Measurements from ENCODE around the gene GFPT2.
"Not testable (repeated sequence)": the region's sequence is repeated elsewhere in the genome, so short reads cannot be mapped to it uniquely, and the experiment has no call there.

GFPT2 gene

DNA sequence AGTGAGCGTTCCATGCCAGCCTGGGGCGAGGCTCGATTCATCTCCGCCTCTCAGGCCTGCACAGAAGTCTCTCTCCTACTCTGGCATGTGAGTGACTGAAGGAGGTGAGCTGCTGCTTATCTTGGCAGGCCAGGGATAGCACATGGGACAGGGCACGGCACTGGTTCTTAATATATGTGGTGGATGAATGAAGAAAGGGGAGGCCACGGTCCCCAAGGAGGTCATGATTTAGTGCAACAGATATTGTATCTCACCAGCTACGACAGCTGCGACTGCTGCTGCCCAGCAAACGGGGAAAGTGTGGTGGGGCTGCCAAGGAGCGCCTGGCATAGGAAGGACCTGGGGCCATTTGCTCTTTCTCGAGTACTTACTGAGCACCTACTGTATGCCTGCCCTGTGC lies 41.9 kb downstream of the GFPT2 start:
- no peak for DNase-seq

DNA sequence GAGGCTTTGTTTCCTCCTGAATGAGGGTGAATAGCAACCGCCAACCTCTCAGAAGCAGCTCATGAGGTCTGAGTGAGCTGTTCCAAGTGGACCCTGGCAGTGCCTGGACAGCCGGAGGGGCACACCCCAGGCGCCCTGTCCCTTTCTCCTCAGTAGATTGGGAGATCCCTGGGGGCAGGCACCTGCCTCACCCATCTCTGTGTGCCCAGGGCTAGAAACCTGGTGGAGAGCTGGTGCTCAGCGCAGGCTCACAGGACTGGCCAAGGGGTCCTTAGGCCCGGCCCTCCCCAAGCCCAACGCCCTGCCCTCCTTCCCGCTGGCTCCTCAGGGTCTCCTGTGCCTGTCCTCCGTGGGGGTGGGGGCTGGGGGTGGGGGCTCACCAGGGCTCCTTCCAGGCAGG lies 46.3 kb downstream of the GFPT2 start:
- no peak for DNase-seq

DNA sequence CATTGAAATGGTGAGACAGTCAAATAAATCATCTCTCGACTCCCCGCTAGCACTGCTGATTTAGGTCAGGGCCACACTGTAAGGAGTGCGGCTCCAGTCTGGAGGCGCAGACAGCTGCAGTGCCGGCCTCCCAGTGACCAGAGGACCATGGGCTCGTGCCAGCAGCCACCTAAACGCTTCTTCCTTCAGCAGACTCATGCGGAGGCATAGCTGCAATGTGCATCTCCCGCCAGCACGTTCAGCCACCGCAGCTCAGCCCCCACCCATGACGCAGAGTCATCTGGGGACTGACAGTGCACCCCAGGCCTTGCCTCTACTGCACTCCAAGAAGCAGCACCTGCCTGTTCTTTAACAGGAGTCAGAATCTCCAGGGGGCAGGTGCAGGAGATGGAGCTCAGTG lies 47.7 kb downstream of the GFPT2 start:
- DNase-seq = no peak

DNA sequence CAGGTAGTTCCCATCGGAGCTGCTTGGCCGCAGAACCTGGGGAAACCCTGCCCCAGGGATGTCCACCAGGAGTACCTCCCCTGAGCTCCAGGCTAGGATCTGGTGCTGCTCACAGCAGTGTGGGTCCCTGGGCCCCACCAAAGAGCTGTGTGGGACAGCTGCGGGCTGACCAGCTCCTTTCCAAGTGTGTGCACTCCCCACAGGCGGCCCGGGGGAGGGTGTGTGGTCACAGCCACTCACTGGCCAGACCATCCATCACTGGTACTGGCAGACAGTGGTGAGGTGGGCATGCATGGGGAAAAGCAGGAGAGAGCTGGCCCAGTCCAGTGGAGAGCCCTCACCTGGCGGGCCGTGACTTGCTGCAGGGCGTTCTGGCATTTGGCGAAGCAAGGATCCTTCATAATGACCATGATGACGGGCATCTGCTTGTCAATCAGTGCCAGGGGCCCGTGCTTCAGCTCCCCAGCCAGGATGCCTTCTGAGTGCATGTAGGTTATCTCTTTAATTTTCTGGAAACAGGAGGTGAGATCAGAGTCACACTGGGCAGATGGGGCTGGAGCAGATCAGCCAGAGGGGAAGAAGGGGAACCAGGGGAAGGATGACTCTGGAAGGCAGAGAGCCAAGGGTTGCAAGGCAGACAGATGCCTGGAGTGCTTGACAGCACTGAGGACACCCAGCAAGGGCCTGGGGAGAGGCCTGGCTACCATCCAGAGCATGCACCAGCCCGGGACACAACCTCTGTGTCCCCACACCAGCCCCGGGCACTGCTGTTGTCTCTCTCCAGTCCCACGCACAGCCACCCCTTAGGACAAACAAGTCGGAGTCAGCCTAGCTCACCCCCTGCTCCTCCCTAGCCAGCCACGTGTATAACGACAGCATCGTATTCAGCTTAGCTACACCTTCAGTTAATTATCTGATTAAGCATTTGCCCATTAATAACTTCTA lies 48.4 kb downstream of the GFPT2 start:
- no peak for DNase-seq

DNA sequence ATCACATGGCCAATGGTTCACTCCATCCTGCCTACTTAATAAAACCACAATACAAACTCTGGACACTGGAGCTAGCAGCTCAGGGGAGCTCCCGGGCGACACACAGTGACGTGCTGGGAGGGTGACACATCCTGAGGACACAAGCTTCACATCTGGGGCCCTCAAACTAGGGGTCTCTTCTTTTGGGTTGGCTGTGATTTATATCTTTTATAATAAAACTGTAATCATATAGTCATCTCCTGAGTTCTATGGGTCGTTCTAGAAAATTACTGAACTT lies 49.2 kb downstream of the GFPT2 start:
- no peak for DNase-seq

DNA sequence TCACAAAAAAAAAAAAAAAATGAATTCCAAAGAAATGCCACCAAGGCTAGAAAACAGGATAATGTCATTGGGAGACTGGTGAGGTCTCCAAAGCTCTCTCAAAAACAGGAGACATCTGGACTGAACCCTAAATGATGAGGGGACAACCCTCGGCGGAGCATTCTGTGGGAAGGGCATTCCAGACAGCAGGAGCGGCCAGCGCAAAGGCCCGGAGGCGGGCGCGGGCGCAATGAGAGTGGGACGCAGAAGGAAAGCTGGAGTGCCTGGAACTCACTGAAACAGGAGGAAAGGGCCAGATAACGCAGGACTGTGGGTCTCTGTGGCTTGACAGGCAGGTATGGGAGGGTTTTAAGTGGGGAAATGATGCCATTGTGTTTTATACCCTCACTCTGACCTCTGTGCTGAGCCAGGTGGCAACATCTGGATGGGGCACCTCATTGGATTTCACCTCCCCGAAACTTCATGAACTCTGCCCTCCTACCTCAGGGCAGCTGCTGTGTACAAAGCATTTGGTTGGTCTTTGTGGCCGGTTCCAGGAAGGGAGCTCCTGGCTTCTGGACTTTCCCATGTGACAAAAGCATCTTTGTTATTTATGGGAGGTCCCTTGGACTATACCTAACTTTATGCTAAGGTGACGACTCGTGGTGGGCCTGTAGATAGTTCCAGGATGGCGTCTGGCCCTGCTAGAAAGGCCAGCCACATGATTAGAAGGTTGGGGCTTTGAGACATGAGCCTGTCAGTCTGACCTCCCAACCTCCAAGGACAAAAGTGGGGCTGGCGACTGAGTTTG lies 49.7 kb downstream of the GFPT2 start:
- no peak for DNase-seq

DNA sequence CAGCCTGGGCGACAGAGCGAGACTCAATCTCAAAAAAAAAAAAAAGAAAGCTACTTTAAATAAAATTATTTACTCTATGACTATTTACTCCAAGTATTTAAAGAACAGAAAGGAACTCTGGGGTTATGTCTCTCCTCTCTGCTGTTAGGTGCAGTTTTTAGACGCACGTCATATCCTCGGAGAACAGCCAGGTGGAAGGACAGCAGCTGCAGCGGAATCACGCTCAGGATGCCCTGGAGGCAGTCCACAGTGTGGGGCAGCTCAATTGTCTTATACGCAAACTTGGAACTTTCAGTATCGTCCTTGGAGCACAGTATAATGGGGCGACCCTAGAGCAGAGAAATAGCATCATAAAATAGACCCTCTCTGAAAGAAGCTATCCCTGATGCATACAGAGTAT lies 50.9 kb downstream of the GFPT2 start:
- no peak for DNase-seq

DNA sequence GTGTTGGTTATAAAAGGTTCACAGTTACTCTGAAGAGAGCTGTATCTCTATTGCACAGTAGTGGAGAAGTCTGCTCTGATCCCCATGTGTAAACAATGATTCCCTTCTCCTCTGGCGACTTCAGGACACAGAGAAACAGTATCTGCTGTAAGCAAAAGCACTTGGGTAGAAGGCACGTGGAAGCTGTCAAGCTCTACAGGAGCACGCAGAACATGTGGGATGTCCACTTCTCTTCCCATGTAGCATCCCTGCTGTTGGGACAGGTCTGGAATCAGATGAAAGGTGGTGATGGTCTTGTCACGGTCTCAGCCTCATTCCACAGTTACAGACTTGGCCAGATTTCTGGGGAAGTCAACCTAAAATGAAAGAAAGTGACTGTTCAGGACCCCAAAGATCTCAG lies 51.9 kb downstream of the GFPT2 start:
- no peak for DNase-seq

DNA sequence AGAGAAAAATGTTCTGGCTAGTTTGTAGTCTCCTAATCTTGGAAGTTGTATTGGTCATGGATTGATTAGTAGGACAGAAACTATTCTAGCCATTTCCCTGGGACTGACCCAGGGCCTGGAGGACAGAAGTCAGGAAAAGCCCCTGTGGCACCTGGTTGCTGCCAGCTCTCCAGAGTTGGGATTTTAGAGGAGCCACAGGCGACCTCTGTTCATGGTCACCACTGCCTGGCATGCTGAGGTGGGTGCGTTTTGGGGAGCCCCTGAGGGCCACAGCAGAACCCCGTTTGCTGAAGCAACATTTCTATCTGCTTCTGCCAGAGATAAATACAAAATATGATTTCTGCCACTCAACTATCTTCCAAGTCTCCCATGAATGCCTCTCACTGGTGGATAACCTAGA lies 53.6 kb downstream of the GFPT2 start:
- no peak for DNase-seq

DNA sequence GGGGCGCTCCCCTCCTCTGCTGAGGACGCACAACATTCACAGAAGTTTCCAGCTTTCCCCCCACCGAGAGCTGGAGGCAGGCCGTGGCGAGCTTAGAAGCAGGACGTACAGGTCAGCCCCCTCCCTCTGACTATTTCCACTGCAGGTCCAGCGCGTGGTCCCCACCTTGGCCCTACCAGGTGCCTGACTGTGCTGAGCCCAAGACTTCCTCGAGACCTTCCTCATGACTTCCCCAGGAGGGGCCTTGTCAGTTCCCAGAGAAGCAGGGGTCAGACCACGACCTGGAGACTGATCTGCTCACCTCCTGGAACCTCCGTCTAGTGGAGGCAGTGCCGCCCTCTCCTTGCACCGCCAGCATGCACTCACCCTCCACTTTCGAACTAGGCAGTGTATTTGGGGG lies 54.1 kb downstream of the GFPT2 start:
- DNase-seq = not testable (repeated sequence)

DNA sequence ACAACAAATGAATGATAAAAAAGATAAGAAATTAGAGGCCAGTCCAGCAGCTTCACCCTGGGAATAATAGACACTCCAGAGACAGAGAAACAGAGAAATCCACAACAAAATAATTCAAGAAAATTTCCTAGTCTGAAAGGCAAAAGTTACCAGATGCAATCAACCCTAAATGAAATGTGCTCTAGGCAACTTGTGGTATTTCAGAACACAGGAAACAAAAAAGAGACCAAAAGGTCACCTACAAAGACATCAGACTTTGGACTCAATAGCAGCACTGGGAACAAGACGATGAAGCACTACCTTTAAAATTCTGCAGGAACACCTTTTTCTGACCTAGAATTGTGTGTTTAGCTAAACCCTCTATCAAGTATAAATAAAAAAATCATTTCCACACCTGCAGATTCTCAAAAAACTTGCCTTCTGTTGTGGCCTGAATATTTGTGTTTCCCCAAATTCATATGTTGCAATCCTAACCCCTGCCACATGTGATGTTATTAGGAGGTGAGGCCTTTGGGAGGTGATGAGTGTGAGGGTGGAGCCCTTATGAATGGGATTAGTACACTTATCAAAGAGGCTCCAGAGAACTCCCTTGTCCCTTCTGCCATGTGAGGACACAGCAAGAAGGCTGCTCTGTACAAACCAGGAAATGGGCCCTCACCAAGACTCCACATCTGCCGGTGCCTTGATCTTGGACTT lies 55.4 kb downstream of the GFPT2 start:
- no peak for DNase-seq

DNA sequence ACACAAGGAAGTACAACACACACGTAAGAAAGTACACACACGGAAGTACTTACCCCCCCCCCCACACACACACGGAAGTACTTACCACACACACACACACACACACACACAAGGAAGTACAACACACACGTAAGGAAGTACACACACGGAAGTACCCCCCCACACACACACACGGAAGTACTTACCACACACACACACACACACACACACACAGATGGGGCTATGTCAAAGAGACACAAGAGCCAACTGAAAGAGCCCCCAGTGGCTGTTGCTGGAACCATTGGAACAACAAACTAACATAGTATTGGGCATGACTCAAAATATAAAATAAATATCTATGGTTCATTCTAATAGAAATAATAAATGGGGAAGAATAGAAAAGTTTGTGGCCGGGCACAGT lies 56.4 kb downstream of the GFPT2 start:
- no peak for DNase-seq

DNA sequence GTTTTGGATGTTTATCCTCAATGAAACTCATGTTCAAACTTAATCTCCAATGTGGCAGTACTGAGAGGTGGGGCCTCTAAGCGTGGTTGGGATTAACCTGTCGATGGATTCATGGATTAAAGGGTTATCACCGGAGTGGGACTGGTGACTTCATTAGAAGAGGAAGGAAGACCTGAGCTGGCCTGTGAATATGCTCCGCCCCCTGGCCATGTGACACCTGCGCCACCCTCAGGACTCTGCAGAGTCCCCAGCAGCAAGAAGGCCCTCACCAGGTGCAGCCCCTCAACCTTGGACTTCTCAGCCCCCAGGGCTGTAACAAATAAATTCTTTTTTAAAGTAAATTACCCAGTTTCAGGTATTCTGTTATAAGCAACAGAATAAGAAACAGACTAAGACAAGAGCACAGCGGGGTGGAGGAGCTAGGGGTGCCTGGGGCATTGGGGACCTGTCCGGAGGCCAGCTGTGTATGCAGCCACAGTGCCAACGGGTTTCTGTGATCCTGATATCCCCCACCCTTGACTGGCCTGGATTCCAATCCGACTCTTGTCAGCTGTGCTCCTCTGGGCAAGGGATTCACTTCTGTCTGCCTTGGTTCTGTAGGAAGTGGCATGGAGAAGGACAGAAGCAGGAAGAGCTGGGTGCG lies 58.1 kb downstream of the GFPT2 start:
- DNase-seq = no peak

DNA sequence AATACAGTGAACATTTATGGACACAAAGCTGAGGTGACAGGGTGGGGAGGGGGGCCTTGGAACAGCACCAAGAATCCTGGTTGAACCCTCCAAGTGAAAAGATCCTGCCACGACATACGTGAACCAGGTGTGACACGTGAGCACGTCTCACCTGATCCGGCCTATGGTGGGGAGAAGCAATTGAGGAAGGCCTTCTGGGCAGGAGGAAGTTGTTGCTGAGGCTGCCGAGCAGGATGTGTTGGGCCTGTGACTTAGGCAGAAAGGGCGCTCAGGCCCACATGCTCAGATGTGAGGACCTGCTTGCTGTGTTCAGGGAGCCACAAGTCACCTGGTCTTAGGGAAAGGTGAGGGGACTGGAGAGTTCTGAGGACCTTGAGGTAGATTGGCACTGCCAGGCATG lies 58.7 kb downstream of the GFPT2 start:
- DNase-seq = peak in 1 of 51 donors; percentile 13

DNA sequence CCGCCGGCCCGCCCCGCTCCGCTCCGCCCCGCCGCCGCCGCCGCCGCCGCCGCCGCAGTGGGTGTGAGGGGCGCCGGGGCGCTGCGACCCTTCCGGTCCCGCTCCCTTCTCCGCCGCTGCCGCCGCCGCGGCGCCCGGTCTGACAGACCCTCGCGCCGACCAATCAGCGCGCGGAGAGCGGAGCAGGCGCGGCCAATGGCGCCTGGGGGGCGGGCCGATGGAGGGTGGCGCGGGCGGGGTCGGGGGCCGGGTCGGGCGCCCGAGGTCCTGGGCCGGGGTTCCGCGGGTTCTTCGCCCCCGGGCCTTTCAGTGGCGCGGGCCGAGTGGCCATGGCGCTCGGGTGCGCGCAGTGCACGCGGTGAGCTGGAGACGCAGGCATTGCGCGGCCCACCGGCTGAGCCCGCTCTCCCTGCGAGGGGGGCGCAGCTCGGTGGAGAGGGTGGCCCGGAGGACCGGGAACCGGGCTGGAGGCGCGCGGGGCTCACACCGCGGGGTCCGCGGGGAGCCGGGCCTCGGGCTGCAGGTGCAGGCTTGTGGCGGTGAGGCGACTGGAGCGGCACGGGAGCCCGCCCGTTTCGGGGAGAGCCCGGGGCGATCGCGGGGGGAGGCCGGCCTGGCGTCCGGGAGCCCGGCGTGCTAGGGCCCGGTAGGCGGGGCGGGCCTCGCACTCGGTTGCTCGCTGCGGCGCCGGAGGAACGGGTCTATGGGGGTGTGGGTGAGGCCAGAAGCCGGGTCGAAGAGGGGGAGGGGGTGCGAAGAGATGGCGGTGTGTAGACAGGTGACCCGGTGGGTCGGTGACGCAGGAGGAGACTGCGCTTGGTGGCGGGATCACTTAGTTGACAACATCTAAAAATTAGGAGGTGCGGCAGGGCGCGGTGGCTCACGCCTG lies 60.9 kb downstream of the GFPT2 start, which contains the start of gene MAPK9:
Gene MAPK9 (minus strand): TSS at position 141 of the 889 bp plus-strand sequence. CDS start 11,522 bp downstream, outside the sequence.
- DNase-seq = peak in 48 of 51 donors; percentile 36 to 89 (median 74)

DNA sequence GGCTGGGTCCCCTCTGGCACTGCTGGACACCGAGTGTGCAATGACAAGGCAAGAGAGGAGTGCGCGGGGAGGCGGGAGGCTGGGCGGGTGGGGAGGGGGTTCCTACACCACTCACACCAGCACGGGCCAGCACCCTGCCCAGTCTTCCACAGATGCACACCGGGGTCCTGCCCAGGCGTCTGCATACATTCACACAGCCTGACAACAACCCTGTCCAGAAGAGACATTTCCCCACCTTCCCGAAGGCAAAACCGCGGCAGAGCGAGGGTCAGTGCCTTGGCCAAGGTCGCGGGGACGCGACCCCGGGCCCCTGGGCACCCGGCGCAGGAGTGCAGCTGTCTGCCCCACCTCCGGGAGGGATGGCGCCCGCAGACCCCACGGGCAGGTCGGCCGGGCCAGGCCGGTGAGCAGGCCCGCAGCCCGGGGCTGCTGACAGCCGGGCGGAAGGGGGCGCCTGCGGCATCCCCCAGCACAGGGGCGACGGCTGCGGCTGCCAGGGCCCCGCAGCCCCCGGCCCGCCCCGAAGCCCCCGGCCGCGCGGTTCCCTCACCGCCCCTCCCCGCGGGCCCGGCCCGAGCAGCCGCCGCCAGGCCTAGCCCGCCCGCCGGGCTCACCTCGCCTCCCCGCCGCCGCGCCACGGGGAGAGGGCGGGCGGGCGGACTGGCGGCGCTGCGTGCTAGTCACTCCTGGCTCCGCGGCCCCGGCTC lies 61.7 kb downstream of the GFPT2 start:
- DNase-seq = peak in 7 of 51 donors; percentile 25 to 51 (median 44)

DNA sequence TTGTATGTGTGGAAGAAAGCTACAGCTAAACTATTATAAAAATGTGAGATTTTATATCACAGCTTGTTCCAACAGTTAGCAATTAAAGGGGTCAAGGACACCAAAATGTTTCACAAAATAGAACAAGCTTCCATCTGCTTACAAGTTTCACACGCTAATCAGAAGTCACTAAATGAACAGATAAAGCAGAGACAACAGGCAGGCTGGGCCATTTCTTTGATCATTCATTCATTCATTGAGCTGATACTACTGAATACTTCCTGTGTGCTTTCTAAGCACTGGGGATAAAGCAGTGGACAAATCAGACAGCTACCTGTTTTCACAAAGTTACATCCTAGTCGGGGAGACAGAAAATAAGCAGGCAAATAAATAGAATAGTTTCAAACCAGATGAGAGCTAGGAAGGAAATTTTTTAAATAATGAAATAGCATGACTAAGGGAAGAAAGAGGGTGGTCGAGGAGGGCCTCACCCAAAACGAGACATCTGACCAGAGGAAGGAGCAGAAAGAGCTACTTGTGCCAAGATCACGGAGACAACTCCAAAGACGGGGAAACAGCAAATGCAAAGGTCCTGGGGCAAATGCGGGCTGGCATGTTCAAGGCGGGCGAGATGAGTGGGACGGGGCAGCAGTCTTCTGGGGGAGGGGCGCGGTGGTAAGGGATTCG lies 62.4 kb downstream of the GFPT2 start:
- peak in 1 of 51 donors; percentile 18 for DNase-seq

DNA sequence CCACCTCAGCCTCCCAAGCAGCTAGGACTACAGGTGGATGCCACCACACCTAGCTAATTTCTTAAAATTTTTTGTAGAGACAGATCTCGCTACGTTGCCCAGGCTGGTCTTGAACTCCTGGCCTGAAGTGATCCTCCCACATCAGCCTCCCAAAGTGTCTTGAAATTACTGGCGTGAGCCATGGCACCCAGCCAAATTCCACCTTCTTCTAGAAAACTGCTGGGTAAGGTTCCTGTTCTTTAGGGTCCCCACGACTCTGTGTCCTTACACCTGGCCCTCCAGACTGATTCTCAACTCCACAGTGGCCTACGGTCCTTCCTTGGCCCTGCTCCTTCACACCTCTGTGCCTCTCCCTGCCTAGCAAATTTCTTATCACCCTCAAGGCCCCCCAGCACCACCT lies 63.2 kb downstream of the GFPT2 start:
- DNase-seq = no peak

DNA sequence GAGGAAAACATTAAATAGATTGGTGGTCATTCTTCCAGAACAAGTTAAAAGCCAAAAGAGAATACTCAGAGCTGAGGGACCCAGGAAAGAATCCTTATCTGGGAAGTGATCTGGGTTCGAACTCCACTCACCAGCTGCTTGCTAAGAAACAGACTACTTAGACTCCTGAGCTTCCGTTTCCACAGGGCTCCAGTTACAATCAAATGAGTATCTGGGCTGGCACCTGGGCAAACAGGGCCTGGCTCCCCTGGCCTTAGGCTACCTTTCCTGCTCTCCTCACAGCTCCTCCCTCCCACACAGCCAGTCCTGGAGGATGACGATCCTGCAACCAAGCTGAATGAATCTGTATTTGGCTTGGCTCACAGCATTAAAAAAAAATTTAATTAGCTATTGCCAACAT lies 63.7 kb downstream of the GFPT2 start:
- DNase-seq = no peak
